ELR (cell line): ENCODE measurements around the gene POU2F2.

Source experiments
- DNase-seq: peaks from one replicate; pipeline ENCODE4 v3.0.0-alpha.2; 2015; ENCODE audit warnings: low read depth

The POU2F2 gene

GRCh38 chr19:42154471-42155323 is 22.5 kb upstream of the POU2F2 start:
- no peak for DNase-seq

DNA sequence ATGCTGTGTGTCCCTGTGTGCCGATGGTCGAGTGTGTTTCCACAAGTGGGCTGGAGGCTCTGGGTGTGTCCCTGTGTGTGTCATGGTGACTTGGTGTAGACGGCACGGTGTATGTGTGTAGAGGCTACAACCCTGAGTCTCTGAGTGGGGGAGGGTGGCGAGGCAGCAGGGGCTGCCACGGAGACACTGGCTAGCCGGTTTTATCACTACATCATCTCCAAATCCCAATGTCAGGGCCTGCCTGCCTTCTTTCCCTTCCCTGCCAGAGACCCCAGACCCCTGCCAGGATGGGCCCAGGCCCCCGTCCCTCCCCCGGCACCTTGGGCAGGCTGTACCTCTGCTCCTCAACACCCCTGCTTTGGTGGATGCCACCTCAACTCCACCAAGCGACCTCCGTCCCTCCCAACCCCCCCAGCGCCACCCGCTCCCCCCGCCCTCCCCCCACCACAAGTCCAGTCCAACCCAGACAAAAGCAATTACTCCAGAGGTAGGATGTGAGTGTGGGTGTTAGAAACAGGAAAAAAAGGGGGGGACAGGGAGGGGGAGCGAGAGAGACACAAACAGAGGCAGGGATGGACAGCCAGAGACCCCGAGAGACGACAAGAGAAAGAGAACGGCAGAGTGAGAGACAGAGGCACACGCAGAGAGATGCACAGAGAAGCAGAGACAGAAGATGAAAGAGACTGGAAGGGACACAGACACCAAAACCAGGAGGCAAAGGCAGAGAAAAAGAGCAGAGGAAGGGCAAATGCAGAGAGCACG is 21.6 kb upstream of the POU2F2 start:
- DNase-seq, result no peak

GRCh38 chr19:42152910-42153671 is 20.8 kb upstream of the POU2F2 start:
- DNase-seq, result no peak

DNA sequence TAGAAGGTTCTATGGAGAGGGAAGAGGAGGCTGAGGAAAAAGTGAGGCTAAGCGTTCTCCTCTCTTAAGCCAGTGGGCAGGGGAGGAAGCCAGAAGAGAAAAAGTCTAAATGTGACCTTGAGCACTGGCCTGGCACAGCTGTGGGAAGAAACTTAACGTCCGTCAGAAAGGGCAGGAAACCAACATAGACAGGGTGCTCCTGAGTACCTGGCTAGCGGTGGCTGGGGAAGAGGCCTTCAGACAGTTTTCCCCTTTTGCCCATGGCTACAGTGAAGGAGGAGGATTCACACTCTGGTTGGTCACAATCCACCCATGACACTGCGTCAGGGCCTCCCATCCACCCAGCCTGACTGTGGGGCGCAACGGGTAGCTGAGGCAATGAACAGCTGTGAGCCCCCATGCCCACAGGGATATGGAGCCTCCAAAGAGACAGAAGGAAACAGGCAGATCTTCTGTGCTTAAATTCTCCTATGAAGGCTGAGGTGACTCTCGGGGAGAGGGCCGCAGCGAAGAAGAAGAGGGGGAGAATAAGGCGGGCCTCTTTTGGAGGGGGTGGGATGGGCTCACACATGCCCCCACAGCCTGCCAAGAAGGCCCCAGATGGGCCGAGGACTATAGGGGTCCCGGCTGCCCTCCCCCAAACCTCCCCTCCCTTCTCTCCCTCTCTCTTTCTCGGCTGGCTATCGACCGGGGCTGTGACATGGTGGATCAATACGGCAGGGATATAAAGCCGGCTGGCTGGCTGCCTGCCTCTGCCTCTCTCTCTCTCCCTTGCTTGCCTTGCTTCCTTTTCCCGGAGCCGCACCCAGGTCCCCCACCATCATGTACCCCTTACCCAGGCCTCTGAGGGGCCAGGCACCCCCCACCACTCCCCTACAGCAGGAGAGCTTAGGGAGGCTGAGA is 19.8 kb upstream of the POU2F2 start:
- no peak for DNase-seq

- no peak for DNase-seq
These were observed 18.7 kb upstream of the POU2F2 start for GRCh38 chr19:42150911-42151361.

- DNase-seq, result no peak
These were observed 18.1 kb upstream of the POU2F2 start for GRCh38 chr19:42150364-42150763.

- DNase-seq, result no peak
These were observed 17.4 kb upstream of the POU2F2 start for GRCh38 chr19:42149447-42150202.

GRCh38 chr19:42148266-42148665 is 16.0 kb upstream of the POU2F2 start:
- DNase-seq, result no peak

GRCh38 chr19:42143341-42144234 is 11.3 kb upstream of the POU2F2 start:
- DNase-seq, result peak; percentile 40

DNA sequence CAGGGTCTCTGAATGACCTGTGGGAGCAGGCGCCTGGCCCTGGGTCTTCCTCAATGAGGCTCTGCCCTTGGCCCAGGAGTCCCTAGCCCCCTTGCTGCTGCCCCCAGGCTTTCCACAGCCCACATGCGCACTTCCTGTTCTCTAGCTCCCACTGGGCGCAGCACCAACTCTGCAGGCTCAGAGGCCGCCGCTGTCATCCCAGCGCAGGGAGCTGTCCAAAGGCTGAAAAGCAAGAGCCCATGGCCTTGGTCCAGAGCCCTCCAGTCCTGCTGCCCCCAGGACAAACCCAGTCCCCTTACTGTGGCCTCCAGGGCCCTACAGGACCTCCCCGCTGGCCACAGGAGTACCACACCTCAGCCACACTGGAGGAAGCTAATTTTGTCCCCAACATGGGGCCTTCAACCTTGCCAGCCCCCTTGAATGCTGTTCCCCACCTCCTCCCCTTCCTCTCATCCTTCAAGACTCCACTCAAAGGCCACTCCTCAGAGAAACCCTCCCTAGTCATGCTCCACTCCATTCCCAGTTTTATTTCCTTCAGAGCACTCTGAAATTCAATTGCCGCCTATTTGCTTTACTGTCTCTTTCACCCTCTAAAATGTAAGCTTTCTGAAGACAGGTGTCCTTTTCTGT is 8.0 kb upstream of the POU2F2 start:
- DNase-seq, result peak; percentile 73

- no peak for DNase-seq
These were observed 2.4 kb upstream of the POU2F2 start for GRCh38 chr19:42134535-42135070.

DNA sequence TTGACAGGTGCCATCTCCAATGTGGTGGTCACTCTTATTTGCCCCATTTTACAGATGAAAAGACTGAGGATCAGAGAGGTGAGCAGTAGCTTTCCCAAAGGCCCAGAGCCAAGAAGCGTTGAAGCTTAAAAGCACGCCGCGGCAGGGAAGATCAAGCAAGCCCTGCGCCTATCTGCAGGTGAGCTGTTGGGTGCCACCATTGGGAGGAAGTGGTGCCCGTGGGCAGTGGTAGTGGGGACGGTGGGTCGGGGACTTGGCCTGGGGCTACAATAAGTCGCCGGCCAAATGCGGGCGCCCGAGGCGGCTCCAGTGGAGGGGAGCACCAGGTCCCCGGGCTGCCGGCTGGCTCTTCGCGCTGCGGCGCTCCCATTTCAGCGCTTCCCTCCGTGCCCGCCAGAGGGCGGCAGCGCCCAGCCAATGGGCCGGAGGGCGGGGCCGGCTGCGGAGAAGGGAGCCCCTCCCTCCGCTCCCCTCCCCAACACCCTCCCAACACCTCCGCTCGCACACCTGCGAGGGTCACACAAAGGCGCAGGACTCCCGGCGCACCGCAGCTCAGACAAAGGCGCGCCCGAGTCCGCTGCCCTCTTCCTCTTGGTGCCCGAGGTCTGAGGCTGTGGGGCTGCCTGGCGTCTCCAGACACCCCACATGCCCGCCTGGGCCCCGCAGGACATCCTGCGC is 744 bp upstream of the POU2F2 start:
- DNase-seq, result peak; percentile 70

- DNase-seq, result peak; percentile 17
These were observed 857 bp downstream of the POU2F2 start for GRCh38 chr19:42131149-42132029.

- no peak for DNase-seq
These were observed 2.0 kb downstream of the POU2F2 start for GRCh38 chr19:42130254-42130573.

DNA sequence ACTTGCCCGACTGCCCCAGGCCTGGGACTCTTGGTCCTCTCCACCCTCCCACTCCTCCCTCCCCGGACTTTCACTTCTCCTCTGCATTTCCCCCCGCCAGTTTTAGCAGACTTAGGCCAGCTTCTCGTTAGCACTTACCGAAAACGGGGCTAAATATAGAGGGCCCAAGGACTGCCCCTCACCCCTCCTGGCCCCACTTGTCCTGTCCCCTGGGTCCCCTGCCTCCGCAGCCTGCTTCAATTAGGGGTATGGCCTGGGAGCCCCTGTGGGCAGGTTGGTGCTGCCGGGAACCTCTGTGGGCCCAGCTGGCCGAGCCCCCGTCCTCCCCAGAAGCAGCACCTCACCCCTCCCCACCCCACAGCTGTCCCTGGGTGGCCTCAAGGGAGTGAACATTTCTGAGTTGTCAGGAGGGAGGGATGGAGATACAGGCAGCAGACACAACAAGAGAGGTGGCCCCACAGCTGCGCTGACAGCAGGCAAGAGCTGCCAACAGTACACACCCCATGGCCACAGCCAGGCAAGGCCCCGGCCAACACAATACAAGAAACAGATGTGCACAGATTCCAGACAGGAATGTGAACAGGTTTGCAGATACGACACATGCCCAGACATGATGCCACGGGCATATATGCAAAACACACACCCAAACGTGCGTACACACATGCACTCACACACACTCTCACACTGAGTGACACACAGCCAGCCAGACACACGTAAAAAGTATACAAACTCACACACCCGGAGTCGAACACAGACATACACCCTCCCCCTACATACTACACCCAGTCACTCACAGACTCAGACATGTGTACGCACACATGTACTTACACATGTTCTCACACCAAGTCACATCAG is 2.6 kb downstream of the POU2F2 start:
- no peak for DNase-seq

DNA sequence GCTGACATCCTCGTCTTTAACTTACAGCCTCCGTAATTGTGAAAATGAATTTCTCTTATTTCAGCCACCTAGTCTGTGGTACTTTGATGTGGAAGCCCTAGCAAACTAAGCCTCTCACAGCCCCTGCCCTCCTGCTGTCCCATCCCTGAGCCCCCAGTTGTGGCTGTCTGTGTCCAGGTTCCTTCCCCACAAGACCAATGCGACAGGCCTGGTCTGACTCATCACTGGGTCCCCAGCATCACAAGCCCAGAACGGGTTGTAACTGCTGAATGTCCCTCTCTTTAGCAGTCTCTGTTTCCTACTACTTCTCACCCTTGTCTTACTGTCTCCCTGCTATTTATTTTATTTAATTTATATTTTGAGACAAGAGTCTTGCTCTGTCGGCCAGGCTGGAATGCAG is 5.7 kb downstream of the POU2F2 start:
- no peak for DNase-seq
